LNCAP (cell line): ENCODE data around the gene TNIK.

ENCODE experiments used
- TF ChIP-seq, protein P1 (sequence below): fragments of 450-650 bp; IDR thresholded peaks from 2 replicates; pipeline ENCODE4 v1.5.1; 2017; ENCODE audit warnings: mild to moderate bottlenecking

TNIK gene

DNA sequence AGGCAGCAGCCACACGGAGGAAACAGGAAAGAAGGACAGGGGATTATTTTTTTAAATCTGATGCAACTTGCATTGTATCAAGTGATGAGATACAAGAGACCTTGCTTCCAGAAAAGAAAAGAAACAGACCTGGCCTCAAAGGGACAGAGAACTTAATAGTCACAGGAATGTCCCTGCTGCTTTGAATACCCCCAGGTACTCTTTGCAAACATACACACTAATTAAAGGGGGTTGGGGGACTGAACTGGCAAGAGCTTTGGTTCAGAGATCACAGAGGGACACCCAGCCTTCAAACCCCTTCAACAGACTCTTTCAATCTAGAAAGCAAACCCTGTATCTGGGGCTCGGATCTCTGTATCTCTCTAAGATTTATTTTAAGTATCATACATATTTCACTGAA lies 18.0 kb downstream of the TNIK start:
- TF ChIP-seq, protein P1, sequence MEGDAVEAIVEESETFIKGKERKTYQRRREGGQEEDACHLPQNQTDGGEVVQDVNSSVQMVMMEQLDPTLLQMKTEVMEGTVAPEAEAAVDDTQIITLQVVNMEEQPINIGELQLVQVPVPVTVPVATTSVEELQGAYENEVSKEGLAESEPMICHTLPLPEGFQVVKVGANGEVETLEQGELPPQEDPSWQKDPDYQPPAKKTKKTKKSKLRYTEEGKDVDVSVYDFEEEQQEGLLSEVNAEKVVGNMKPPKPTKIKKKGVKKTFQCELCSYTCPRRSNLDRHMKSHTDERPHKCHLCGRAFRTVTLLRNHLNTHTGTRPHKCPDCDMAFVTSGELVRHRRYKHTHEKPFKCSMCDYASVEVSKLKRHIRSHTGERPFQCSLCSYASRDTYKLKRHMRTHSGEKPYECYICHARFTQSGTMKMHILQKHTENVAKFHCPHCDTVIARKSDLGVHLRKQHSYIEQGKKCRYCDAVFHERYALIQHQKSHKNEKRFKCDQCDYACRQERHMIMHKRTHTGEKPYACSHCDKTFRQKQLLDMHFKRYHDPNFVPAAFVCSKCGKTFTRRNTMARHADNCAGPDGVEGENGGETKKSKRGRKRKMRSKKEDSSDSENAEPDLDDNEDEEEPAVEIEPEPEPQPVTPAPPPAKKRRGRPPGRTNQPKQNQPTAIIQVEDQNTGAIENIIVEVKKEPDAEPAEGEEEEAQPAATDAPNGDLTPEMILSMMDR: no peak

DNA sequence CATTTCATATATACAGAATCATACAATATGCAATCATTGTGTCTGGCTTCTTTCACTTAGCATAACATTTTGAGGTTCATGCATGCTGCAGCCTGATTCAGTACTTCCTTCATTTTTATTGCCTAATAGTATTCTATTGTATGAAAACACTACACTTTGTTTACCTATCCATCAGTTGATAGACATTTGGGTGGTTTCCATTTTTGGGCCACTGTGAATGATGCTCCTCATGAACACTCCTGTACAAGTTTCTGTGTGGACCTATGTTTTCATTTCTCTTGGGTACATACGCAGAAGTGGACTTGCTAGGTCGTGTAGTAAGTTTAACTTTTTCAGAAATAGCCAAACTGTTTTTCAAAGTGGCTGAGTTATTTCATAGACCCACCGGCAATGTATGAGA lies 18.8 kb downstream of the TNIK start:
- TF ChIP-seq, protein P1: no peak

DNA sequence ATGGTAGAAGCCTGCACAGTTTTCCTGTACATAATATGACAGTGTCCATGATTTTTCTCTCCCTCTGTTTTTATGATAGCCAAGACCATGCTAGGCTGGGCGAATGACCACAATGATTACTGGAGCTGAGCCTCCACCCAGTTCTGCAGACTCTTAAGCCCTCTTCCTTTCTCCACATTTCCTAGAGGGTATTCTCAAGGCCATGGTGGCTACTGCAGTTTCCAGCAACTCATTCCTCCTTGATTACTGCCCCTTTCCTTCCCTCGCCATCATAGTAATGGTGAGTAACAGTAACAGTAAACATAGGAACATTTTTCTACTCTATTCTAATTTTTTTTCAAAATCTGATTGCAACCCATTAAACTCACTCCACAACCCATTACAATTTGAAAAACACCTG lies 20.2 kb downstream of the TNIK start:
- TF ChIP-seq, protein P1: no peak

DNA sequence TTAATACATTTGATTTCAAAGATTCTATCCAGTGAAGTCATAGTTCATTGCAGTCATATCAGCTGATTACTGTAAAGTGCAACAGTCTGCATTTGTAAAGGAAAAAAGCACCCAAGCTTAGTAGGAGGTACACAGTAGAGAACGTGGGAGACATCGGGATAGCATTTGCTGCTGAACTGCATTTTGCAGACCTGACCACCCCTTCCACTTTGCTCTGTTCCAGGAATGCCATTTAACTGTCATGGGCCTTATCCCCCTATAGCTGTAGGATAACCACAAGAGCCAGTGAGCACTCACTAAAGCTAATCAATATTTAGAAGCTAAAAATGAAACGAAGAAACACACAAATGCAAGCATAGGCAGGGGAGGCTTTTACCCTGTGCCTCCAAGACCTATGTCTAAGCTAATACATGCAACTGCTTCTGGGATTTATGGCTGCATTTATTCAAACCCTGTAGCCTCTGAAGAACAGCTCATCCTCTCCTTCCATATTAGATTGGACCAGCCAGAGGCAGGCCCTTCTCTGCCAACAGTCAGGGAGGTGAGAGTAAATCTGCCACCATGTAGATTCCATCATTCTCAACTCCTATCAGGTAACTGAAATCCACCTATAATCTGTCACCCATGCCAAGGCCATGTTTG lies 23.0 kb downstream of the TNIK start:
- TF ChIP-seq, protein P1: no peak

DNA sequence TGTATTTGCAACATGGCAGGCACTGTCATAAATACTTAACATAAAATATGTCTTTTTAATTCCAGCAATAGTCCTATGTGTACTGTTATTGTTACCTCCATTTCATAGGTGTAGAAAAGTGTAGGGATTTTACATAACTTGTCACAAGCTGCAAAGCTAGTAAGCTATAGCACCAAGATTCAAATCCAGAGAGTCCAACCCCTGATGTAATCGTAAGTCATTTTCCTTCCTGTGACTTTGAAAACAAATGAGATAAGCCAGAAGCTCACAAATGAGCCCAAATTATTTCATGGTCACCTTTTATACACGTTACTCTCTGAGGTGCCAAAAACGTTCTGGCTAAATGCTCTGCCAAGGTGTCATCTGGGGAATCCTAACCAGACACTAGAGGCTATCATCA lies 23.8 kb downstream of the TNIK start:
- TF ChIP-seq, protein P1: no peak

GRCh38 chr3:171435757-171436156 lies 24.4 kb downstream of the TNIK start:
- TF ChIP-seq, protein P1: no peak

DNA sequence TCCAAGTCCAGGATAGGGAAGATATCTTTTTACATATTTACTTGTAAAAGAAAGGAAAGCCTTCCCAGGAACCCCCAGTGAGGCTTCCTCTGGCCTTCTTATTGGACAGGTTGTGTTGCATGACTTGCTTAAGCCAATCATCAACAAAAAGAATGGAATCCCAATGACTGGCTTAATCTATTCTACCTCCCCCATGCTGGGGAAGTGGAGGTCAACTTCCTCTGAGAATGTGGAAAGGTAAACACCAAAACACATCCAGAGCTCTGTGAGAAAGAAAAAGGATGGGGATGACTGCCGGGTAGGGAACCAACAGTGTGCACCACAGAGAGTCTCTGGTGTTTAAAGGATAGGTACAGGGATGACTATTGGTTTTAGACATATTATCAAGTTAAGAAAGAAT lies 25.1 kb downstream of the TNIK start:
- TF ChIP-seq, protein P1: no peak

DNA sequence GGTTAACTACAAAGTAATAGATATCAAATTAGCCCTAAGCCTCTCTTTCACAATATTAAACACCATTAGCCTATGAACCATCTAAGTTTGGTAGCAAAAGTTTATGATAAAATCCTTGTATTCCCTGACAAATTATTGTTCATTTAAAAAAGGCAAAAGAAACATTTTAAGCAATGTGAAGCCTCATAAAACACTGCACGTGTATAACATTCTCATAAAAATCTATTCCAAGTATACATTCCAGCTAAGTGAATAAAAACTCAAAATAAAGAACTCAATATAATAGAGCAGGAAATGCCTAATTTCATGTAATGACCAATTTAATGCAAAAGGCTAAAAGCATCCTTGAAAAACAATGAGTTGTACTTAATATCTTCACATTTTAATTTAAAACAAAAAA lies 27.7 kb downstream of the TNIK start:
- TF ChIP-seq, protein P1: no peak
